Neural cell (in vitro differentiated cells): ENCODE data around the gene MED13. TPM values are rescaled to one million over a fixed set of nuclear protein-coding genes. Genes with fewer than 3 reads are reported as not detected.

Experiments used
- H2AFZ ChIP-seq: fragments of 200-600, 300-800 bp; sonication (generic), shearing (Covaris generic); 2 replicates; pipeline ENCODE4 v1.6.0; 2014; ENCODE audit warnings: low read depth, mild to moderate bottlenecking, antibody characterized with exemption, low read length, moderate library complexity
- H3F3A ChIP-seq: fragments of 200-600 bp; shearing (Covaris generic); 2 replicates; pipeline ENCODE4 v1.6.1; 2016; ENCODE audit warnings: mild to moderate bottlenecking, moderate library complexity, mixed read lengths, antibody characterized with exemption, low read length; ENCODE audit not compliant: insufficient read depth, poor library complexity, severe bottlenecking
- H3K27ac ChIP-seq: fragments of 200-600, 300-800 bp; sonication (generic), shearing (Covaris generic); 2 replicates; pipeline ENCODE4 v1.5.1; 2014; ENCODE audit warnings: mild to moderate bottlenecking, low read length, moderate library complexity
- H3K27me3 ChIP-seq: fragments of 300-800, 200-600 bp; sonication (generic), shearing (Covaris generic); 2 replicates; pipeline ENCODE4 v1.6.0; 2014; ENCODE audit warnings: mild to moderate bottlenecking, low read depth, low read length, moderate library complexity; ENCODE audit not compliant: insufficient read depth
- H3K36me3 ChIP-seq: fragments of 300-800, 200-600 bp; sonication (generic), shearing (Covaris generic); 2 replicates; pipeline ENCODE4 v1.5.1; 2014; ENCODE audit warnings: mild to moderate bottlenecking, antibody characterized with exemption, low read length, moderate library complexity; ENCODE audit not compliant: insufficient read depth
- H3K4me2 ChIP-seq: fragments of 300-800, 200-600 bp; sonication (generic), shearing (Covaris generic); 2 replicates; pipeline ENCODE4 v1.6.0; 2014; ENCODE audit warnings: mild to moderate bottlenecking, low read length
- H3K4me3 ChIP-seq: fragments of 300-800, 200-600 bp; sonication (generic), shearing (Covaris generic); 2 replicates; pipeline ENCODE4 v1.5.1; 2014; ENCODE audit warnings: mild to moderate bottlenecking, low read length, moderate library complexity
- H3K79me2 ChIP-seq: fragments of 200-600 bp; shearing (Covaris generic); replicated peaks from 2 replicates; pipeline ENCODE4 v1.6.0; 2014; ENCODE audit warnings: mild to moderate bottlenecking, low read length, moderate library complexity; ENCODE audit not compliant: insufficient read depth
- H3K9ac ChIP-seq: fragments of 300-800, 200-600 bp; sonication (generic), shearing (Covaris generic); 2 replicates; pipeline ENCODE4 v1.6.1; 2016; ENCODE audit warnings: mild to moderate bottlenecking, low read length, mixed read lengths
- H3K9me2 ChIP-seq: fragments of 200-600 bp; shearing (Covaris generic); 2 replicates; pipeline ENCODE4 v1.6.1; 2016; ENCODE audit warnings: mild to moderate bottlenecking, low read length, mixed read lengths; ENCODE audit not compliant: insufficient read depth
- H3K9me3 ChIP-seq: fragments of 200-600, 300-800 bp; sonication (generic), shearing (Covaris generic); 2 replicates; pipeline ENCODE4 v1.6.1; 2016; ENCODE audit warnings: mild to moderate bottlenecking, mixed run types, low read length, moderate library complexity, mixed read lengths
- H4K20me1 ChIP-seq: fragments of 200-600 bp; shearing (Covaris generic); 2 replicates; pipeline ENCODE4 v1.6.1; 2016; ENCODE audit warnings: mild to moderate bottlenecking, mixed run types; ENCODE audit not compliant: insufficient read depth
- EP300 ChIP-seq: fragments of 450-650 bp; conservative IDR thresholded peaks from 2 replicates; pipeline ENCODE4 v1.6.1; 2014; ENCODE audit warnings: antibody characterized with exemption, mild to moderate bottlenecking, moderate library complexity; ENCODE audit not compliant: poor library complexity, severe bottlenecking
- EZH2 ChIP-seq: fragments of 200-600, 300-800 bp; shearing (Covaris generic), sonication (generic); IDR thresholded peaks from 2 replicates; pipeline ENCODE4 v1.6.1; 2014; ENCODE audit warnings: antibody characterized with exemption, low read length, borderline replicate concordance, mild to moderate bottlenecking; ENCODE audit not compliant: insufficient read depth, poor library complexity, severe bottlenecking
- MXI1 ChIP-seq: fragments of 450-650 bp; conservative IDR thresholded peaks from 2 replicates; pipeline ENCODE4 v1.6.1; 2014; ENCODE audit warnings: antibody characterized with exemption, mild to moderate bottlenecking; ENCODE audit not compliant: poor library complexity, severe bottlenecking
- POLR2AphosphoS5 ChIP-seq: IDR thresholded peaks from 2 replicates; pipeline ENCODE4 v1.6.1; 2012
- RAD21 ChIP-seq: fragments of 450-650 bp; conservative IDR thresholded peaks from 2 replicates; pipeline ENCODE4 v1.6.1; 2014; ENCODE audit warnings: antibody characterized with exemption, mild to moderate bottlenecking, moderate library complexity
- SMC3 ChIP-seq: fragments of 450-650 bp; conservative IDR thresholded peaks from 2 replicates; pipeline ENCODE4 v1.6.1; 2014; ENCODE audit warnings: antibody characterized with exemption, mild to moderate bottlenecking, moderate library complexity; ENCODE audit not compliant: poor library complexity
- TAF1 ChIP-seq: IDR thresholded peaks from 2 replicates; pipeline ENCODE4 v1.6.1; 2012; ENCODE audit warnings: low read depth
- polyA plus RNA-seq: library from polyadenylated mRNA; depleted of rRNA; stranded (reverse); fragments of >200 nt; gene quantifications from 2 replicates; pipeline ENCODE4 v1.2.3, GENCODE V29; 2014
- TF ChIP-seq, protein P1 (sequence below): IDR thresholded peaks from 2 replicates; pipeline ENCODE4 v1.6.1; 2012; ENCODE audit warnings: borderline replicate concordance
- TF ChIP-seq, protein P2 (sequence below): fragments of 450-650 bp; IDR thresholded peaks from 2 replicates; pipeline ENCODE4 v1.5.1; 2014; ENCODE audit warnings: antibody characterized with exemption, mild to moderate bottlenecking, moderate library complexity; ENCODE audit not compliant: poor library complexity, severe bottlenecking

MED13 gene
- polyA plus RNA-seq, 1 donor from 2014 or later, result 22.6 TPM

DNA sequence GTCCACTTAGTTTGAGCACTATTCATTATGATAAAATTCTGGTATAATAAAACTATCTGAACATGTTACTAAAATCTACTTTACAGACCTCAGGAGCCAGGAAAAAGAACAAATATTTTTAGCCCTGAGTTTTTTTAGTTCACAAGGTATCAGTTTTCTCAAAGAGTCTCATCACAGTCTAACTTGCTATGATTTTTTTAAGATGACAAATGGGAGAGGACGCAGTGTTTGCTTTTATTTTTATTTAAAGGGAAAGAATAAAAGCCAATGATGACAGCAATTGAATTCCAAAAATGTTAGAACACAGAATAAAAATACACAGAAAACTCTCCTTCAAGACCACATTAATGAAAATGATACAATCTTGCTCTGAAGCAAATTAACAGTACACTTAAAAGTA, 7.4 kb downstream of the MED13 start:
- no peak overlapping the region for H3K4me3 ChIP-seq
- no peak overlapping the region for H3K4me2 ChIP-seq
- no peak overlapping the region for H3K27ac ChIP-seq
- H3K27me3 ChIP-seq, result no peaks in the 10 kb centered on the region
- H3F3A ChIP-seq, result no peaks in the 10 kb centered on the region
- H3K79me2 ChIP-seq, result peaks cover 77% of the 10 kb centered on the region
- H3K9me3 ChIP-seq, result no peaks in the 10 kb centered on the region
- no peaks in the 10 kb centered on the region for H3K36me3 ChIP-seq
- H4K20me1 ChIP-seq, result no peaks in the 10 kb centered on the region
- no peaks in the 10 kb centered on the region for H3K9me2 ChIP-seq
- H3K9ac ChIP-seq, result no peak overlapping the region
- TF ChIP-seq, protein P1, sequence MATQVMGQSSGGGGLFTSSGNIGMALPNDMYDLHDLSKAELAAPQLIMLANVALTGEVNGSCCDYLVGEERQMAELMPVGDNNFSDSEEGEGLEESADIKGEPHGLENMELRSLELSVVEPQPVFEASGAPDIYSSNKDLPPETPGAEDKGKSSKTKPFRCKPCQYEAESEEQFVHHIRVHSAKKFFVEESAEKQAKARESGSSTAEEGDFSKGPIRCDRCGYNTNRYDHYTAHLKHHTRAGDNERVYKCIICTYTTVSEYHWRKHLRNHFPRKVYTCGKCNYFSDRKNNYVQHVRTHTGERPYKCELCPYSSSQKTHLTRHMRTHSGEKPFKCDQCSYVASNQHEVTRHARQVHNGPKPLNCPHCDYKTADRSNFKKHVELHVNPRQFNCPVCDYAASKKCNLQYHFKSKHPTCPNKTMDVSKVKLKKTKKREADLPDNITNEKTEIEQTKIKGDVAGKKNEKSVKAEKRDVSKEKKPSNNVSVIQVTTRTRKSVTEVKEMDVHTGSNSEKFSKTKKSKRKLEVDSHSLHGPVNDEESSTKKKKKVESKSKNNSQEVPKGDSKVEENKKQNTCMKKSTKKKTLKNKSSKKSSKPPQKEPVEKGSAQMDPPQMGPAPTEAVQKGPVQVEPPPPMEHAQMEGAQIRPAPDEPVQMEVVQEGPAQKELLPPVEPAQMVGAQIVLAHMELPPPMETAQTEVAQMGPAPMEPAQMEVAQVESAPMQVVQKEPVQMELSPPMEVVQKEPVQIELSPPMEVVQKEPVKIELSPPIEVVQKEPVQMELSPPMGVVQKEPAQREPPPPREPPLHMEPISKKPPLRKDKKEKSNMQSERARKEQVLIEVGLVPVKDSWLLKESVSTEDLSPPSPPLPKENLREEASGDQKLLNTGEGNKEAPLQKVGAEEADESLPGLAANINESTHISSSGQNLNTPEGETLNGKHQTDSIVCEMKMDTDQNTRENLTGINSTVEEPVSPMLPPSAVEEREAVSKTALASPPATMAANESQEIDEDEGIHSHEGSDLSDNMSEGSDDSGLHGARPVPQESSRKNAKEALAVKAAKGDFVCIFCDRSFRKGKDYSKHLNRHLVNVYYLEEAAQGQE, result no peak
- TF ChIP-seq TAF1 (no peak), EP300 (no peak), EZH2 (no peak), RAD21 (no peak), SMC3 (no peak), MXI1 (no peak), POLR2AphosphoS5 (no peak)
- TF ChIP-seq, protein P2, sequence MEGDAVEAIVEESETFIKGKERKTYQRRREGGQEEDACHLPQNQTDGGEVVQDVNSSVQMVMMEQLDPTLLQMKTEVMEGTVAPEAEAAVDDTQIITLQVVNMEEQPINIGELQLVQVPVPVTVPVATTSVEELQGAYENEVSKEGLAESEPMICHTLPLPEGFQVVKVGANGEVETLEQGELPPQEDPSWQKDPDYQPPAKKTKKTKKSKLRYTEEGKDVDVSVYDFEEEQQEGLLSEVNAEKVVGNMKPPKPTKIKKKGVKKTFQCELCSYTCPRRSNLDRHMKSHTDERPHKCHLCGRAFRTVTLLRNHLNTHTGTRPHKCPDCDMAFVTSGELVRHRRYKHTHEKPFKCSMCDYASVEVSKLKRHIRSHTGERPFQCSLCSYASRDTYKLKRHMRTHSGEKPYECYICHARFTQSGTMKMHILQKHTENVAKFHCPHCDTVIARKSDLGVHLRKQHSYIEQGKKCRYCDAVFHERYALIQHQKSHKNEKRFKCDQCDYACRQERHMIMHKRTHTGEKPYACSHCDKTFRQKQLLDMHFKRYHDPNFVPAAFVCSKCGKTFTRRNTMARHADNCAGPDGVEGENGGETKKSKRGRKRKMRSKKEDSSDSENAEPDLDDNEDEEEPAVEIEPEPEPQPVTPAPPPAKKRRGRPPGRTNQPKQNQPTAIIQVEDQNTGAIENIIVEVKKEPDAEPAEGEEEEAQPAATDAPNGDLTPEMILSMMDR, result no peak
- no peak overlapping the region for H2AFZ ChIP-seq

DNA sequence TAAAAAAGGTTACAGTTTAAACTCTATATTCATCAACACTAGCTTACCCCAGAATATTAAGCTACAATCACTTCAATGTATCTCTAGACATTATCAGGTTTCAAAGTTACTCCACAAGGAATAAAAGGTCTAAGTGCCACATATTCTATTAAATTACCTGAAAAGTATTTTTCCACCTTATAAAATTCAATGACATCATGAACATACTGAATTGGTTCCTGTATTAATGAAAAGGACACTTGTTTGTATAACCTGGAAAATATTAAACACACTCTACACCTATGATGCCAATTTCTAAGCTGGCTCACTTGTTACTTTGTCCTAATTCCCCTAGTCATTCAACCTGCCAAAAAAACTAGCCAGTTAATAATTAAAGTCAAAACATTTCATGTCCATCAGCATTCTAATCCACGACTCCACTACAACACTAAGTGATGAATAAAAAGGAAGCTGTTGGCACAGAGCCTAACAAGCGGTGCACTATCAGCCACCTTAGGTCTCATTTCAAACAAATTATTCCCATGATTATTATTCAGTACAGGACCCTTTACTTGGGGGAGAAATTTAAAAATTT, 12.2 kb downstream of the MED13 start:
- Histone ChIP-seq H3K79me2 (peaks cover 56% of the 10 kb centered on the region), H3F3A (no peaks in the 10 kb centered on the region), H3K4me3 (no peak overlapping the region), H3K9me2 (no peaks in the 10 kb centered on the region), H3K9ac (no peak overlapping the region), H3K27me3 (no peaks in the 10 kb centered on the region), H3K9me3 (no peaks in the 10 kb centered on the region), H2AFZ (no peak overlapping the region), H3K4me2 (no peak overlapping the region), H3K27ac (no peak overlapping the region), H3K36me3 (peaks cover 6% of the 10 kb centered on the region), H4K20me1 (no peaks in the 10 kb centered on the region)
- no peak for TF ChIP-seq POLR2AphosphoS5
